Neural cell (in vitro differentiated cells): ENCODE data around the gene UTP15. TPM values are rescaled to one million over a fixed set of nuclear protein-coding genes. Genes with fewer than 3 reads are reported as not detected.

Experiments
- H2AFZ ChIP-seq: fragments of 200-600, 300-800 bp; sonication (generic), shearing (Covaris generic); 2 replicates; pipeline ENCODE4 v1.6.0; 2014; ENCODE audit warnings: low read depth, mild to moderate bottlenecking, antibody characterized with exemption, low read length, moderate library complexity
- H3F3A ChIP-seq: fragments of 200-600 bp; shearing (Covaris generic); 2 replicates; pipeline ENCODE4 v1.6.1; 2016; ENCODE audit warnings: mild to moderate bottlenecking, moderate library complexity, mixed read lengths, antibody characterized with exemption, low read length; ENCODE audit not compliant: insufficient read depth, poor library complexity, severe bottlenecking
- H3K27ac ChIP-seq: fragments of 200-600, 300-800 bp; sonication (generic), shearing (Covaris generic); 2 replicates; pipeline ENCODE4 v1.5.1; 2014; ENCODE audit warnings: mild to moderate bottlenecking, low read length, moderate library complexity
- H3K27me3 ChIP-seq: fragments of 300-800, 200-600 bp; sonication (generic), shearing (Covaris generic); 2 replicates; pipeline ENCODE4 v1.6.0; 2014; ENCODE audit warnings: mild to moderate bottlenecking, low read depth, low read length, moderate library complexity; ENCODE audit not compliant: insufficient read depth
- H3K36me3 ChIP-seq: fragments of 300-800, 200-600 bp; sonication (generic), shearing (Covaris generic); 2 replicates; pipeline ENCODE4 v1.5.1; 2014; ENCODE audit warnings: mild to moderate bottlenecking, antibody characterized with exemption, low read length, moderate library complexity; ENCODE audit not compliant: insufficient read depth
- H3K4me2 ChIP-seq: fragments of 300-800, 200-600 bp; sonication (generic), shearing (Covaris generic); 2 replicates; pipeline ENCODE4 v1.6.0; 2014; ENCODE audit warnings: mild to moderate bottlenecking, low read length
- H3K4me3 ChIP-seq: fragments of 300-800, 200-600 bp; sonication (generic), shearing (Covaris generic); 2 replicates; pipeline ENCODE4 v1.5.1; 2014; ENCODE audit warnings: mild to moderate bottlenecking, low read length, moderate library complexity
- H3K79me2 ChIP-seq: fragments of 200-600 bp; shearing (Covaris generic); replicated peaks from 2 replicates; pipeline ENCODE4 v1.6.0; 2014; ENCODE audit warnings: mild to moderate bottlenecking, low read length, moderate library complexity; ENCODE audit not compliant: insufficient read depth
- H3K9ac ChIP-seq: fragments of 300-800, 200-600 bp; sonication (generic), shearing (Covaris generic); 2 replicates; pipeline ENCODE4 v1.6.1; 2016; ENCODE audit warnings: mild to moderate bottlenecking, low read length, mixed read lengths
- H3K9me2 ChIP-seq: fragments of 200-600 bp; shearing (Covaris generic); 2 replicates; pipeline ENCODE4 v1.6.1; 2016; ENCODE audit warnings: mild to moderate bottlenecking, low read length, mixed read lengths; ENCODE audit not compliant: insufficient read depth
- H3K9me3 ChIP-seq: fragments of 200-600, 300-800 bp; sonication (generic), shearing (Covaris generic); 2 replicates; pipeline ENCODE4 v1.6.1; 2016; ENCODE audit warnings: mild to moderate bottlenecking, mixed run types, low read length, moderate library complexity, mixed read lengths
- H4K20me1 ChIP-seq: fragments of 200-600 bp; shearing (Covaris generic); 2 replicates; pipeline ENCODE4 v1.6.1; 2016; ENCODE audit warnings: mild to moderate bottlenecking, mixed run types; ENCODE audit not compliant: insufficient read depth
- EP300 ChIP-seq: fragments of 450-650 bp; conservative IDR thresholded peaks from 2 replicates; pipeline ENCODE4 v1.6.1; 2014; ENCODE audit warnings: antibody characterized with exemption, mild to moderate bottlenecking, moderate library complexity; ENCODE audit not compliant: poor library complexity, severe bottlenecking
- EZH2 ChIP-seq: fragments of 200-600, 300-800 bp; shearing (Covaris generic), sonication (generic); IDR thresholded peaks from 2 replicates; pipeline ENCODE4 v1.6.1; 2014; ENCODE audit warnings: antibody characterized with exemption, low read length, borderline replicate concordance, mild to moderate bottlenecking; ENCODE audit not compliant: insufficient read depth, poor library complexity, severe bottlenecking
- MXI1 ChIP-seq: fragments of 450-650 bp; conservative IDR thresholded peaks from 2 replicates; pipeline ENCODE4 v1.6.1; 2014; ENCODE audit warnings: antibody characterized with exemption, mild to moderate bottlenecking; ENCODE audit not compliant: poor library complexity, severe bottlenecking
- POLR2AphosphoS5 ChIP-seq: IDR thresholded peaks from 2 replicates; pipeline ENCODE4 v1.6.1; 2012
- RAD21 ChIP-seq: fragments of 450-650 bp; conservative IDR thresholded peaks from 2 replicates; pipeline ENCODE4 v1.6.1; 2014; ENCODE audit warnings: antibody characterized with exemption, mild to moderate bottlenecking, moderate library complexity
- SMC3 ChIP-seq: fragments of 450-650 bp; conservative IDR thresholded peaks from 2 replicates; pipeline ENCODE4 v1.6.1; 2014; ENCODE audit warnings: antibody characterized with exemption, mild to moderate bottlenecking, moderate library complexity; ENCODE audit not compliant: poor library complexity
- TAF1 ChIP-seq: IDR thresholded peaks from 2 replicates; pipeline ENCODE4 v1.6.1; 2012; ENCODE audit warnings: low read depth
- polyA plus RNA-seq: library from polyadenylated mRNA; depleted of rRNA; stranded (reverse); fragments of >200 nt; gene quantifications from 2 replicates; pipeline ENCODE4 v1.2.3, GENCODE V29; 2014
- TF ChIP-seq, protein P1 (sequence below): fragments of 450-650 bp; IDR thresholded peaks from 2 replicates; pipeline ENCODE4 v1.5.1; 2014; ENCODE audit warnings: antibody characterized with exemption, mild to moderate bottlenecking, moderate library complexity; ENCODE audit not compliant: poor library complexity, severe bottlenecking
- TF ChIP-seq, protein P2 (sequence below): IDR thresholded peaks from 2 replicates; pipeline ENCODE4 v1.6.1; 2012; ENCODE audit warnings: borderline replicate concordance

The UTP15 gene
- polyA plus RNA-seq, 1 donor from 2014 or later = 18.1 TPM

DNA sequence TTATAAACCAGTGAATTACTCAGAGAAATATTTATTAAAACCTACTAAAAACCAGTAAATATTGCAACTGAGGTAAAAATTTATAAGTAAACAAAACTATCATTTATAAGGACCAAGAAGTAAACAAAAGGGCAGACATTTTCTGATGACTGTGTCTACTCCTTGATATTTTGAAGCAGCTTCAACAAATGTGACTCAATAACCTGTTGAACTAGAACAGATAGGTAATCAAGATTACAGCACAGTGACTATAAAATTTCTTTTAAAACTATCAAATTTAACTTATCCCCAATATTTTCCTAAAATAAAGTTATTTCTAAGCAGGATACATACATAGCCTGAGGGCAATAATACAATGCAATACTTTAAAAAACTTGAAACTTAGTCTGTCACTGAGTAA is 12.9 kb upstream of the UTP15 start:
- no peaks in the 10 kb centered on the region for H3K27me3 ChIP-seq
- H2AFZ ChIP-seq = no peak overlapping the region
- no peak overlapping the region for H3K9ac ChIP-seq
- no peaks in the 10 kb centered on the region for H3K79me2 ChIP-seq
- no peaks in the 10 kb centered on the region for H3K9me2 ChIP-seq
- H4K20me1 ChIP-seq = no peaks in the 10 kb centered on the region
- no peak overlapping the region for H3K27ac ChIP-seq
- no peak overlapping the region for H3K4me2 ChIP-seq
- H3K4me3 ChIP-seq = no peak overlapping the region
- H3F3A ChIP-seq = no peaks in the 10 kb centered on the region
- peaks cover 5% of the 10 kb centered on the region for H3K36me3 ChIP-seq
- TF ChIP-seq RAD21 (no peak), MXI1 (no peak), EP300 (no peak), TAF1 (no peak), POLR2AphosphoS5 (no peak), SMC3 (no peak), EZH2 (no peak)
- TF ChIP-seq, protein P1, sequence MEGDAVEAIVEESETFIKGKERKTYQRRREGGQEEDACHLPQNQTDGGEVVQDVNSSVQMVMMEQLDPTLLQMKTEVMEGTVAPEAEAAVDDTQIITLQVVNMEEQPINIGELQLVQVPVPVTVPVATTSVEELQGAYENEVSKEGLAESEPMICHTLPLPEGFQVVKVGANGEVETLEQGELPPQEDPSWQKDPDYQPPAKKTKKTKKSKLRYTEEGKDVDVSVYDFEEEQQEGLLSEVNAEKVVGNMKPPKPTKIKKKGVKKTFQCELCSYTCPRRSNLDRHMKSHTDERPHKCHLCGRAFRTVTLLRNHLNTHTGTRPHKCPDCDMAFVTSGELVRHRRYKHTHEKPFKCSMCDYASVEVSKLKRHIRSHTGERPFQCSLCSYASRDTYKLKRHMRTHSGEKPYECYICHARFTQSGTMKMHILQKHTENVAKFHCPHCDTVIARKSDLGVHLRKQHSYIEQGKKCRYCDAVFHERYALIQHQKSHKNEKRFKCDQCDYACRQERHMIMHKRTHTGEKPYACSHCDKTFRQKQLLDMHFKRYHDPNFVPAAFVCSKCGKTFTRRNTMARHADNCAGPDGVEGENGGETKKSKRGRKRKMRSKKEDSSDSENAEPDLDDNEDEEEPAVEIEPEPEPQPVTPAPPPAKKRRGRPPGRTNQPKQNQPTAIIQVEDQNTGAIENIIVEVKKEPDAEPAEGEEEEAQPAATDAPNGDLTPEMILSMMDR = no peak
- TF ChIP-seq, protein P2, sequence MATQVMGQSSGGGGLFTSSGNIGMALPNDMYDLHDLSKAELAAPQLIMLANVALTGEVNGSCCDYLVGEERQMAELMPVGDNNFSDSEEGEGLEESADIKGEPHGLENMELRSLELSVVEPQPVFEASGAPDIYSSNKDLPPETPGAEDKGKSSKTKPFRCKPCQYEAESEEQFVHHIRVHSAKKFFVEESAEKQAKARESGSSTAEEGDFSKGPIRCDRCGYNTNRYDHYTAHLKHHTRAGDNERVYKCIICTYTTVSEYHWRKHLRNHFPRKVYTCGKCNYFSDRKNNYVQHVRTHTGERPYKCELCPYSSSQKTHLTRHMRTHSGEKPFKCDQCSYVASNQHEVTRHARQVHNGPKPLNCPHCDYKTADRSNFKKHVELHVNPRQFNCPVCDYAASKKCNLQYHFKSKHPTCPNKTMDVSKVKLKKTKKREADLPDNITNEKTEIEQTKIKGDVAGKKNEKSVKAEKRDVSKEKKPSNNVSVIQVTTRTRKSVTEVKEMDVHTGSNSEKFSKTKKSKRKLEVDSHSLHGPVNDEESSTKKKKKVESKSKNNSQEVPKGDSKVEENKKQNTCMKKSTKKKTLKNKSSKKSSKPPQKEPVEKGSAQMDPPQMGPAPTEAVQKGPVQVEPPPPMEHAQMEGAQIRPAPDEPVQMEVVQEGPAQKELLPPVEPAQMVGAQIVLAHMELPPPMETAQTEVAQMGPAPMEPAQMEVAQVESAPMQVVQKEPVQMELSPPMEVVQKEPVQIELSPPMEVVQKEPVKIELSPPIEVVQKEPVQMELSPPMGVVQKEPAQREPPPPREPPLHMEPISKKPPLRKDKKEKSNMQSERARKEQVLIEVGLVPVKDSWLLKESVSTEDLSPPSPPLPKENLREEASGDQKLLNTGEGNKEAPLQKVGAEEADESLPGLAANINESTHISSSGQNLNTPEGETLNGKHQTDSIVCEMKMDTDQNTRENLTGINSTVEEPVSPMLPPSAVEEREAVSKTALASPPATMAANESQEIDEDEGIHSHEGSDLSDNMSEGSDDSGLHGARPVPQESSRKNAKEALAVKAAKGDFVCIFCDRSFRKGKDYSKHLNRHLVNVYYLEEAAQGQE = no peak
- H3K9me3 ChIP-seq = no peaks in the 10 kb centered on the region

DNA sequence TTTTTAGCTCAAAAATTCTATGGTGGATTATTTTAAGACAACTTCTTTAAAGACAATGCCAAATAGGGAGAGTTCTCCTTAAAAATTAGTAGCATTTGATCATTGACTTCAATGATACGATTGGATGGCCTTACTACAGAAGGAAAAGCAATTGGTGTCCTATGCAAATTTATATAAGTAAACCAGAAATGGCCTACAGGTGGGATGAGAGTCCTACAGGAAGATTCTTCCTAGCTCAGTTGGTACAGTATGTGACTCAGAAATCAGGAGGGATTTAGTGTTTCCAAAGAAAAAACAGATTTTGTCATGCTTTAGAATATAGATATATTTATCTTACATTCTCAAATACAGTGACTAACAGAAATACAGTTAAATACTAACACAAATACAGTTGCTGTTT is 6.6 kb upstream of the UTP15 start:
- H3K27ac ChIP-seq = no peak overlapping the region
- H3K79me2 ChIP-seq = peaks cover 9% of the 10 kb centered on the region
- no peak overlapping the region for H3K9ac ChIP-seq
- H3K4me2 ChIP-seq = no peak overlapping the region
- H3K36me3 ChIP-seq = peaks cover 5% of the 10 kb centered on the region
- no peaks in the 10 kb centered on the region for H3K9me2 ChIP-seq
- H3K27me3 ChIP-seq = no peaks in the 10 kb centered on the region
- H2AFZ ChIP-seq = no peak overlapping the region
- no peaks in the 10 kb centered on the region for H3K9me3 ChIP-seq
- H4K20me1 ChIP-seq = no peaks in the 10 kb centered on the region
- no peaks in the 10 kb centered on the region for H3F3A ChIP-seq
- no peak overlapping the region for H3K4me3 ChIP-seq
- TF ChIP-seq EP300 = no peak
- TF ChIP-seq SMC3 = no peak
- TF ChIP-seq POLR2AphosphoS5 = no peak
- no peak for TF ChIP-seq TAF1
- TF ChIP-seq, protein P1 = no peak
- TF ChIP-seq, protein P2 = no peak
- TF ChIP-seq MXI1 = no peak
- no peak for TF ChIP-seq EZH2
- TF ChIP-seq RAD21 = no peak
